Measurements from ENCODE around the gene TMEM145. TPM values are rescaled to one million over a fixed set of nuclear protein-coding genes. Genes with fewer than 3 reads are reported as not detected.

The TMEM145 gene
- total RNA-seq, 1 donor from 2014 or later: not detected

GRCh38 chr19:42275517-42275916 is 37.6 kb upstream of the TMEM145 start:
- no peak overlapping the region for H2AFZ ChIP-seq (ENCODE audit: low read depth, low read length)
- no peaks in the 10 kb centered on the region for H3K9me3 ChIP-seq (ENCODE audit: insufficient read depth, low read depth, low read length)
- no peak overlapping the region for H3K27ac Mint-ChIP-seq (ENCODE audit: unreplicated experiment)
- no peaks in the 10 kb centered on the region for H3K27me3 Mint-ChIP-seq (ENCODE audit: low read depth, unreplicated experiment)
- peaks cover 56% of the 10 kb centered on the region for H4K20me1 ChIP-seq (ENCODE audit: insufficient read depth, low read length)
- H3K79me2 ChIP-seq (ENCODE audit: insufficient read depth, low read length): peaks cover 92% of the 10 kb centered on the region
- H3K9me3 Mint-ChIP-seq (ENCODE audit: unreplicated experiment): no peaks in the 10 kb centered on the region
- H3K4me3 Mint-ChIP-seq (ENCODE audit: unreplicated experiment): no peak overlapping the region
- FAIRE-seq (no peak), DNase-seq (ENCODE audit: low read depth) (no peak)
- H3K4me2 ChIP-seq (ENCODE audit: low read length): no peak overlapping the region
- H3K9ac ChIP-seq (ENCODE audit: low read length): peak overlapping the region; percentile 3
- H3K36me3 Mint-ChIP-seq (ENCODE audit: low read depth, unreplicated experiment): peaks cover 17% of the 10 kb centered on the region
- H3K4me1 Mint-ChIP-seq (ENCODE audit: low read depth, unreplicated experiment): peaks cover 42% of the 10 kb centered on the region
- H3K27me3 ChIP-seq (ENCODE audit: insufficient read depth, low read length): no peaks in the 10 kb centered on the region
- H3K27ac ChIP-seq (ENCODE audit: low read depth, low read length): no peak overlapping the region
- no peak for TF ChIP-seq CTCF (IDR thresholded peaks at IDR 0.05; ENCODE audit: insufficient read depth, low read depth, low read length)
- TF ChIP-seq EZH2 (IDR thresholded peaks at IDR 0.05; ENCODE audit: insufficient read depth, low read length): no peak
- H3K36me3 ChIP-seq (ENCODE audit: insufficient read depth, low read length): peaks cover 6% of the 10 kb centered on the region
- peaks cover 47% of the 10 kb centered on the region for H3K4me1 ChIP-seq (ENCODE audit: insufficient read depth, low read length)
- H3K4me3 ChIP-seq (ENCODE audit: insufficient read depth, low read depth, low read length): no peak overlapping the region

- peaks cover 87% of the 10 kb centered on the region for H3K79me2 ChIP-seq (ENCODE audit: insufficient read depth, low read length)
- no peak overlapping the region for H2AFZ ChIP-seq (ENCODE audit: low read depth, low read length)
- TF ChIP-seq EZH2 (IDR thresholded peaks at IDR 0.05; ENCODE audit: insufficient read depth, low read length) (no peak), CTCF (IDR thresholded peaks at IDR 0.05; ENCODE audit: insufficient read depth, low read depth, low read length) (no peak)
- Mint-ChIP-seq H3K27me3 (ENCODE audit: low read depth, unreplicated experiment) (no peaks in the 10 kb centered on the region), H3K36me3 (ENCODE audit: low read depth, unreplicated experiment) (peaks cover 15% of the 10 kb centered on the region), H3K9me3 (ENCODE audit: unreplicated experiment) (no peaks in the 10 kb centered on the region), H3K4me3 (ENCODE audit: unreplicated experiment) (peak overlapping the region; percentile 73), H3K4me1 (ENCODE audit: low read depth, unreplicated experiment) (peaks cover 39% of the 10 kb centered on the region), H3K27ac (ENCODE audit: unreplicated experiment) (no peak overlapping the region)
- H3K9ac ChIP-seq (ENCODE audit: low read length): peak overlapping the region; percentile 19
- no peak for FAIRE-seq
- peaks cover 42% of the 10 kb centered on the region for H3K4me1 ChIP-seq (ENCODE audit: insufficient read depth, low read length)
- H3K9me3 ChIP-seq (ENCODE audit: insufficient read depth, low read depth, low read length): no peaks in the 10 kb centered on the region
- no peak overlapping the region for H3K27ac ChIP-seq (ENCODE audit: low read depth, low read length)
- H3K27me3 ChIP-seq (ENCODE audit: insufficient read depth, low read length): no peaks in the 10 kb centered on the region
- no peak overlapping the region for H3K4me3 ChIP-seq (ENCODE audit: insufficient read depth, low read depth, low read length)
- DNase-seq (ENCODE audit: low read depth): no peak
- H3K36me3 ChIP-seq (ENCODE audit: insufficient read depth, low read length): peaks cover 6% of the 10 kb centered on the region
- no peak overlapping the region for H3K4me2 ChIP-seq (ENCODE audit: low read length)
- H4K20me1 ChIP-seq (ENCODE audit: insufficient read depth, low read length): peaks cover 56% of the 10 kb centered on the region
Observed at GRCh38 chr19:42276284-42276683, 36.8 kb upstream of the TMEM145 start.

GRCh38 chr19:42276821-42277220 is 36.3 kb upstream of the TMEM145 start:
- H2AFZ ChIP-seq (ENCODE audit: low read depth, low read length): no peak overlapping the region
- H3K79me2 ChIP-seq (ENCODE audit: insufficient read depth, low read length): peaks cover 86% of the 10 kb centered on the region
- no peak overlapping the region for H3K4me3 ChIP-seq (ENCODE audit: insufficient read depth, low read depth, low read length)
- TF ChIP-seq CTCF (IDR thresholded peaks at IDR 0.05; ENCODE audit: insufficient read depth, low read depth, low read length) (no peak), EZH2 (IDR thresholded peaks at IDR 0.05; ENCODE audit: insufficient read depth, low read length) (no peak)
- H3K36me3 ChIP-seq (ENCODE audit: insufficient read depth, low read length): peaks cover 6% of the 10 kb centered on the region
- no peak overlapping the region for H3K27ac ChIP-seq (ENCODE audit: low read depth, low read length)
- peaks cover 45% of the 10 kb centered on the region for H3K4me1 ChIP-seq (ENCODE audit: insufficient read depth, low read length)
- no peak for DNase-seq (ENCODE audit: low read depth)
- H3K9me3 Mint-ChIP-seq (ENCODE audit: unreplicated experiment): no peaks in the 10 kb centered on the region
- H4K20me1 ChIP-seq (ENCODE audit: insufficient read depth, low read length): peaks cover 56% of the 10 kb centered on the region
- H3K4me2 ChIP-seq (ENCODE audit: low read length): no peak overlapping the region
- no peaks in the 10 kb centered on the region for H3K27me3 ChIP-seq (ENCODE audit: insufficient read depth, low read length)
- H3K27ac Mint-ChIP-seq (ENCODE audit: unreplicated experiment): peak overlapping the region; percentile 88
- H3K4me1 Mint-ChIP-seq (ENCODE audit: low read depth, unreplicated experiment): peaks cover 39% of the 10 kb centered on the region
- H3K4me3 Mint-ChIP-seq (ENCODE audit: unreplicated experiment): no peak overlapping the region
- H3K9ac ChIP-seq (ENCODE audit: low read length): peak overlapping the region; percentile 19
- FAIRE-seq: no peak
- no peaks in the 10 kb centered on the region for H3K27me3 Mint-ChIP-seq (ENCODE audit: low read depth, unreplicated experiment)
- H3K36me3 Mint-ChIP-seq (ENCODE audit: low read depth, unreplicated experiment): peaks cover 13% of the 10 kb centered on the region
- no peaks in the 10 kb centered on the region for H3K9me3 ChIP-seq (ENCODE audit: insufficient read depth, low read depth, low read length)
